NCI-H1105 (cell line): Measurements from ENCODE around the gene CLEC19A.

ENCODE experiments used
- DNase-seq: peaks from one replicate; lab custom pipeline; 2025; lab: John Stamatoyannopoulos, UW

The CLEC19A gene

DNA sequence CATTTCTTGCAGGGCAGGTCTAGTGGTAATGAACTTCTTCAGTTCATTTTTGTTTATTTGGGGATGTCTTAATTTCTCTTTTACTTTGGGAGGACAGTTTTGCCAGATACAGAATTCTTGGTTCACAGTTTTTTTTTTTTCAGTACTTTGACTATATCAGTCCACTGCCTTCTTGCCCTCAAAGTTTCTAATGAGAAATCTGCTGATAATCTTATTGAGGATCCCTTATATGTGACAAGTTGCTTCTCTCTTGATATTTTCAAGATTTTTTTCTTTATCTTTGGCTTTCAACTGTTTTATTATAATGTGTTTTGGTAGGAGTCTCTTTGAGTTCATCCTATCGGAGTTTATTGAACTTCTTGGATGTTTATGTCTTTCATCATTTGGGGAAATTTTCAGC lies 42.8 kb downstream of the CLEC19A start:
- no peak for DNase-seq

DNA sequence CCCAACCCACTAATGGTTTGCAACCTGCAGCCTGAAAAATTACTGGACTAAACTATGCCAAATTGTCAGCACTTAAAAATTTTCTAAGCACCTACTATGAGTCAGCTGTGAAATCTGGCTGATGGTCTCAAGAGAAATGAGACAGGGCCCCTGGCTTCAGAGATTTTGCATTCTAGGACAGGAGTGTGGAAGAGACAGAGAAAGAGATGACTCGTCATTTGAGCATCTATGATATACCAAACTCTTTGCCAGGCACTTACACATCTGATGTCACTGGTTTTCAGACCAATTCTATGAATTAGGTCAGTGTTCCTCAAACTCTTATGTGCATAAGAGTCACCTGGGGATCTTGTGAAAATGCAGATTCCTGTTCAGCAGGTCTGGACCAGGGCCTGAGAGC lies 44.4 kb downstream of the CLEC19A start:
- no peak for DNase-seq

DNA sequence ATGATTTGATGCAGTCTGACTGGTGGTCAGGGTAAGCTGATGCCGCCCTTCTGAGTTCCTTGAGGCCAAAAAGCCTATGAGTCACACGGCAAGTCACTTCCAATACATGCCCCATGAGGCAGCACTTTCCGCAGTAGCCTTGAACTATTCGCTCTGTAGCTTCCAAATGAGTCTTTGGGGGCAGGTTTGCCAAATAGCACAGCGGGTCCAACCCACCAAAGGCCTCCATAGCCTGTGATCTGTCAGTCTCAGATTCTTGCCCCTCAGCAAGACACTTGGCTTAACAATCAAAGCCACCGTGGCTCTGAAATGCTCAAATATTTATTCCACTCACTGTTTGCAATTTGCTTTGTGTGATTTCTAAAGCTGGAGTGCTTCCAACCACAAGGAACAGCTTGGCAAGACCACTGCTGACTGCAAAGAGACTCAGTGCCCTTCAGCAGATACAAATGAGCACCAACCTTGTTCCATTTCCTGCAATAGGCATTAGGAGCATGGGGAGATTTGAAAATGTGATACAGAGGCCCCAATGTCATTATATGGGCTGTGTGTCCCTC lies 45.4 kb downstream of the CLEC19A start:
- DNase-seq = no peak

DNA sequence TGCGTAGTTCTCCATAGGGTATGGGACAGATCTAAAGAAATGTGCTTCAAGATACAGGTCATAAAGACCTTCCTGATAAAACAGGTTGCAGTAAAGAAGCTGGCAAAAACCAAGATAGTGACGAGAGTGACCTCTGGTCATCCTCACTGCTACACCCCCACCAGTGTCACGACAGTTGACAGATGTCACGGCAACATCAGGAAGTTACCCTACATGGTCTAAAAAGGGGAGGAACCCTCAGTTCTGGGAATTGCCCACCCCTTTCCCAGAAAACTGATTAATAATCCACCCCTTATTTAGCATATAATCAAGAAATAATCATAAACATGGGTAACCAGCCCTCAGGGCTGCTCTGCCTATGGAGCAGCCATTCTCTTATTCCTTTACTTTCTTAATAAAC lies 46.3 kb downstream of the CLEC19A start:
- no peak for DNase-seq

DNA sequence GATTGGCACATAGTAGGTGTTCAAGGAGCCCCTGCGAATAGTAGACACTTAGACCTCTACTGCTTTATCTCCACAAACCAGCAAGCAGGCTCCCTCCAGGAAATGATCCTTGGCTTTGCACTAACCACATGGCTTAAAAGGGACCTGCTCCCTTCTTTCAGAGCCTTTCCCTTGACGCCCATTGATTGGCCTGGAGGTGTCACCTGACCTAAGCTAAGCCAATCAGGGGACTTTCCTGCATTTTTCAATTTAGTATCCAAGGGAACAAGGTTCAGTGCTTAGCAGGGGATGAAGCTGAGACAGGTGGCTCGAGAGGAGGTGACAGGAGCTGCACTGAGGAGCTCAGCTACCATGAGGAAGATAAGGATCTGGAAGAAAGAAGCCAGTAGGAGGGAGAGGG lies 52.8 kb downstream of the CLEC19A start:
- no peak for DNase-seq

DNA sequence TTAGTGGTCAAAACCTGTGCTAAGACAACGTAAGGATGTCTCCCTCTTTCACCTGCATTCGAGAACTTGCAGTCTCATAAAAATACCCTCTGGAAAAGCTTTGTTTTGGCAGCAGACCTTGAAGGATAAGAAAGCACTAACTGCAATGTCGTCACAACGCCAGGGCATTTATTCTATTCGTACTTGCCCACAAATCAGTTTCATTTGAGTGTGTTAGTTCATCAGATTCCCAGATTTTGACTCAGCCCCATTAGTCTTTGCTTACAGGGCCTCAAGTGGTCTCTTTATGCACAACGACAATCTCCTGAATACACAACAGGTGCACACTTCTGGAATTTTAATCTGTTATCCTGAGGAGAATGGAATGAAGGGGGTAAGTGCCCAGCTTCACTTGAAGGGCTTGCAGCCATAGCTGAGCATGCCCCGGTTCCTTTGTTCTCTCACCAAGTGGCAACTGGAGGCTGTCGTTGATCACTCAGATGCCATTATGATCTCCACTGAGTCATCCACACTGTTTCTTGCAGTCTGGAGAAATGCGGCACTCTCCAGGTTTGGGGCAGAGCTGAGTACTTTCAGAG lies 58.8 kb downstream of the CLEC19A start:
- no peak for DNase-seq

DNA sequence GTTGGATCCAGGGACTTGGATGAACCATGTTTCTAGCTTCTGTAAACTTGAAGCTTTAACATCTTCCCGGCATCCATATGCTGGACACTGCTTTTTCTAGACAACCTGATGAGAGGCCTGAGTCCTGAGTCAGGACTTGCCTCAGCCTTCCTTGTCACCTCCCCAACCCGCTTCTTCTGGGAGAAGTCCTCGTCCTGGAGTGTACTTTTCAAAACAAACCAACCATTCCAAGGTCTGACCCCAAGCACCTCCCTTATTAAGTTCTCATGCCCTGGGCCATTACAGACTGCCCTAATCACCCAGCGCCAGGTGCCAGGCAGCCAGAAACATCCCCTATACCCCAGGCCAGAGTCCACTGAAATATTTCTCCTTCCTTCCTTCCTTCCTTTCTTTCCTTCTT lies 59.4 kb downstream of the CLEC19A start:
- no peak for DNase-seq

DNA sequence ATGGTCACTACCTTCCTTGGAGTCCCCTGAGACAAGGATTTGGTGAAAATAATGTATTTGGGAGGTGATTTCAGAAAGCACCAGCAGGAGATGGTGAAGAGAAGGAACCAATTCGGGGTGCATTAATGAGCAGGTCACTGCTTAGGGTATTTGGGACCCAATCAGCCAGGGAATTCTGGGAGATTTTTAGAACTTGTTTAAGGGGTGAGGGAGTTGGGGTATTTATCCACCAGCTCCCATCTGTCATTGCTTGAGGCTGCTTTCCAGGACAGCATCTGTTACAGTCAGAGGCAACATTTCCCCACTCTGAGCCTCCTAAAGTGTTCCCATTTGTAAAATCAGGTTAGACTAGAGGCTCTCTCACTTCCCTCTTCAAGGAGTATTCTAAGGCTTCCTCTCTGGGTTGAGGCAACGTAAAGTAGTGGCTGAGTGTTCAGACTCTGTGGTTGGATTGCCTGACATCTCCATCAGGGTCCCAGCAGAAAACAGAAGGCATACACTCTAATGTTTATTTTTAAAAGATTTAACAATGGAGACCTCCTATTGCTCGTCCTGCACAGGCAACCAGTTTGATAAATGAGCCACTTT lies 60.9 kb downstream of the CLEC19A start:
- DNase-seq = no peak

DNA sequence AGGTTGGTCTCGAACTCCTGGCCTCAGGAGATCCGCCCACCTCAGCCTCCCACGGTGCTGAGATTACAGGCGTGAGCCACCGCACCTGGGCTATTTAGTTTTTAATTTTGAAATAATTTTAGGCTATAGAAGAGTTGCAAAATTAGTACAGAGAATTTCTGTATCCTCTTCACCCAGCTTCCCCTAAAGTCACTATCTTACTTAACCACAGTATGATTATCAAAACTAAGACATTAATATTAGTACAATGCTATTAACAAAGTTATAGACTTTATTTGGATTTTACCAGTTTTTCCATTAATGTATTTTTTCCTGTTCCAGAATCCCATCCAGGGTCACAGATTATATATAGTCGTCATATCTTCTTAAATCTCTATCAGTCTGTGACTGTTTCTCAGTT lies 62.6 kb downstream of the CLEC19A start:
- DNase-seq = no peak

DNA sequence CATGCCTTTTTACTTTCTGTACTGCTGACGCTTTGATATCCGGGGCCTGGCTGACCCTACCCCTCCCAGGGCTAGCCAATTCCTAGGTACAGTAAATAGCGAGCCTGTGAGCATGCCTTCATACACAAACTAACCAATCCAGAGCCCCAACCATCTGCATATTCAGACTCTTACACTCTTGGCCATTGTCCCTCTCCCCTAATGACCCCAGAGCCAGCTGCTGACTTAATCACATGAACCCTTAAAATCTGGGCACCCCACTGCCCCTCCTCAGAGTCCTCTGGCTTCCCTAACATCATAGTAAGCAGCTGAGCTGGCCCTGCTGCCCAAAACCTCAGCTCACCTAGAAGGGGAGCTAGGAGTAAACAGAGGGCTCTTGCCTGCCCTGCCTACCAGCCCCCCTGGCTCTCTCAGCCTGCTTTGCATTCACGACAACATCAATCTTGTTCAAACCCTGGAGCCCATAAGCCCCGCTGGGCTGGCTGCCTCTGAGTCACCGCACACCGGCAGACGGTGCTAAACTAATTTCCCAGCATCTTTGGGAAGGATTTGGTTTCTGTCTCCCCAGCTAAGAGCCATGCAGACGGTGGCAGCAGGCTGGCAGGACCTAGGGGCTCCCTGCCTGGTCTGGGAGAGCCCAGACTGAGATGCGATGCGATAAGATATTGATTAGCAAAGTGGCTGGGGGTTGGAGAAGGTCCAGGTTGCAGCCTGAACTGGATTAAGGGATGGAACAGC lies 63.2 kb downstream of the CLEC19A start:
- DNase-seq = no peak

DNA sequence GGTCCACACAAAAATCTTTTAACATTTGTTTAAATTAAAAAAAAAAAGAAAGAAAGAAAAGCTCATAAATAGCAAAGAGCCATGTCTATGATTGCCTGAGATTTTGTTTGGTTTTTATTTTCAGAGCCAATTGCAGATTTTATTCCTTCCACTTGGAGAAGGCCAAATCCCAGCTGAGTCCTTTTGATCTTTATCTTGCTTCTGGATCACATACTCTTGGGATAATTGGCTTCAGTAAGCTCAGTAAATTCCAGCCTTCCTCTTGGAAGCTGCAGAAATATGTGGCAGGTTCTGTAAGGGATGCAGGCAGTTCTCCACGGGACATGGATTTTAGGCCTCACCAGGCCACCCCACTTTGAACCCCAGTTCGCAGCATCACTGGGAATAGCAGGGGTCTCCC lies 68.8 kb downstream of the CLEC19A start:
- no peak for DNase-seq

DNA sequence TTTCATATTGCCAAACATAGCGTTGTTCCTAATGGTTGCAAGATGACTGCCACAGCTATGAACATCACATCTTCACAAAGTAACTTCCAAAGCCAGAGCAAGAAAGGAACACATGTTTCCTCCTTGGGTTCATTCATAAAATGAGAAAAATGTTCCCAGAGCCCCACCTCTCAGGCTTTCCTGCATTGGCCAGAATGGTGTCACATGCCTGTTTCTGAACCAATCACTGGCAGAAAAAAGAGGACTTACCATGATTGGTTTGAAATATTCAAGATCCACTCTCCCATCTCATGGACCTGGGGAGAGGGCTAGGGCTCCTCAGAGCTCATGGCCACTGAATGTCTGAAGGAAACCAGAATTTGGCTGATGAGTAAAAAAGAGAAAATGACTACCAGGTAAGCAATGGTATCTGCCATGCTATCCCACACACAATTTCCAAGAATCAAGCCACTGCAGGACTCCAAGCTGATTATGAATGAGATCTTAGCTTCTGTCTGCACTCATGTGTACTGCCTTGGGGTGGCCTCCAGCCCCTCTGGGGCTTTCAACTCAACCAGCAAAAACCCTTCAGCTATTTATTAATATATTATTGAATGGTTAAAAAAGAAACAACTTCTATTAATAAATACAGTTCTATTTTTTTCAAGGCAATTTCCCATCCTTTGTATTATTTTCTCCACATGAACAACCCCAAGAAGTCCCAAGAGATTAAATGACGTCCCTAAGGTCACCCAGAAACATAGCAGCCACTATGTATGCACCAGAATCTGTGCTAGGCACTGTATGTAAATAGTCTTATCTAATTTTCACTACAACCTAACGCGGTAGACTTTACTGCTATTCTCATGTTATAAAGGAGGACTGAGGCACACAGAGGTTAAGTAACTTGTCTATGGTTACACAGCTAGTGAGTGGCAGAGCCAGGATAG lies 70.8 kb downstream of the CLEC19A start:
- DNase-seq = no peak

DNA sequence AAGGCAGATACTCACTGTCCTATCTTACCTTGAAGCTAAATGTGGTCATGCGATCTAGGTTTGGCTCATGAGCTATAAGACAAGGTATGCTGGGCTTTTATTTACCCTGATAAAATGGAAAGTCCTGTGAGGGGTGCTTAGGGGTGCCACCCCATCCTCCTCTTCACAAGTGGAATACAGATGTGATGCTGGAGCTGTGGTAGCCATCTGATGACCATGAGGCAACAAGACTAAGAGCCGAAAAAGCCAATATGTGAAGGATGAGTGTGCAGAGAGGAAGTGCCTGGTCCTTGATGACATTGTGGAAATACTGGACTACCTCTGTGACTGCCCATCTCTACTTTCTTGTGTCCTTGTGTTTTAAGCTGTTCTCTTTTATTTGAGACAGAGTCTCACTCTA lies 74.0 kb downstream of the CLEC19A start:
- DNase-seq = no peak
